KOPT-K1 (cell line): Measurements from ENCODE around the gene VAMP3.

Source experiments
- H3K27ac ChIP-seq: fragments of 200-600 bp; sonication (generic); 2 replicates; pipeline ENCODE4 v1.5.1; 2016; ENCODE audit warnings: antibody characterized with exemption, mild to moderate bottlenecking, low read depth, low read length; ENCODE audit not compliant: poor library complexity, severe bottlenecking
- H3K36me3 ChIP-seq: fragments of 200-600 bp; sonication (generic); 2 replicates; pipeline ENCODE4 v1.5.1; 2017; ENCODE audit warnings: antibody characterized with exemption, mild to moderate bottlenecking, low read length, moderate library complexity; ENCODE audit not compliant: insufficient read depth
- H3K9me3 ChIP-seq: fragments of 200-600 bp; sonication (generic); 2 replicates; pipeline ENCODE4 v1.5.1; 2017; ENCODE audit warnings: antibody characterized with exemption, low read length, mild to moderate bottlenecking; ENCODE audit not compliant: insufficient read depth, poor library complexity, severe bottlenecking

VAMP3 gene

DNA sequence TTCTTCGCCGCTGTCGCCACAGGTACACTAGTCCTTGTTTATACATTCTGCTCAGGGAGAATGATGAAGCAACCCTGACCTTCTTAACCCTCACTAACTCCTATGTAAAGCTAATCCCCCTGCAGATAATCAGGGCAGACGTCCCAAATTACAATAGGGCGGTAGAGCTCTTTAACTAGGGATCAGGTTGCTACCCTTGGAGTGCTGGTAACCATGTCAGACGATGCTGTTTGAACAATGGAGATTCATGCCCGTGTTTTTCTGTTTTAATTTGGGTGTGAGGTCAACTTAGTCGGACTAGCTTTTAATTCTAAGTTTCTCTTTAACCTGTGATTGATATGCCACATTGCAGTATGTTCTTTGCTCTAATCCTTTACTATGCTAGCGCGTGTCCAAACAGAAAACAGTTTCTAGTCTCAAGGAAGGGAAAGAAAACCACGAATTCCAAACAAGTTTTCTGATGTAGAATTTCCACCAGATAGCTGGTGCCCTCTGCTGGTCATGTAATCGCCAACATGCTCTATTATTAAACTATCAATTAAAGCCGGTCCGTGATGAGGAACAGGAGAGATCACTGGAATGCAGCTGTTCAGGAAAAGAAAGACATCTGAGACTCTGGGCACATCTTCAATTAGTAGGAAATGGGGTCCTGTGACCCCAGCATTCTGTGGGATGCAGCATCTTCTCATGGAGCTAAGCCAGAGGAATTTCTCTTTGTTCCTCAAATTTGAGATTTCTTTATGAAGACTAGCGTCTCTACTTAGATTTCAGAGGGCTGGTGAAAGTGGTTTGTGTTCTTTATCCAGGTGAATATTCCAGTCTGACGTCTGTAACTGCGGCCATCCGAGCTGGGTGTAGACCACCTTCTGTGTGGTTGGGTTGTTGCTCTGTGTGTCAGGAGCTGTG, 18.3 kb upstream of the VAMP3 start:
- H3K36me3 ChIP-seq = no peaks in the 10 kb centered on the region
- no peaks in the 10 kb centered on the region for H3K9me3 ChIP-seq
- no peak overlapping the region for H3K27ac ChIP-seq

DNA sequence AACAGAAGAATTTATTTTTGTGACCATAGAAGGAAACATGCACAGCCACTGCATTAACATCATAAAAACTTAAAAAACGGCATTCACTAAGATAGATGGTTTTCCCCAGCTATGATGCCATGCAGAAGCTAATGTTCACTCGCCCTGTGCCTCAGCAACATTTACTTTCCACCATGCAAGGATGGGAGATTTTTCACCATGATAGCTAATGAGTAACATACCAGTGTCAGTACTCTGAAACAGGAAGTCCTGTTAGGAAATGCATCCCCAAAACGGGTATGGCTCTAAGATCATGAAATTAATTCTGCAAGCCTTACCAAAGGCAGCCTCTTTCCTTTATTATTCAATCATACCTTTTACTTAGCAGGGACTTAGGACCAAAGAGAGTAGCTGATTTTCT, 17.5 kb upstream of the VAMP3 start:
- Histone ChIP-seq H3K27ac (no peak overlapping the region), H3K9me3 (no peaks in the 10 kb centered on the region), H3K36me3 (no peaks in the 10 kb centered on the region)

DNA sequence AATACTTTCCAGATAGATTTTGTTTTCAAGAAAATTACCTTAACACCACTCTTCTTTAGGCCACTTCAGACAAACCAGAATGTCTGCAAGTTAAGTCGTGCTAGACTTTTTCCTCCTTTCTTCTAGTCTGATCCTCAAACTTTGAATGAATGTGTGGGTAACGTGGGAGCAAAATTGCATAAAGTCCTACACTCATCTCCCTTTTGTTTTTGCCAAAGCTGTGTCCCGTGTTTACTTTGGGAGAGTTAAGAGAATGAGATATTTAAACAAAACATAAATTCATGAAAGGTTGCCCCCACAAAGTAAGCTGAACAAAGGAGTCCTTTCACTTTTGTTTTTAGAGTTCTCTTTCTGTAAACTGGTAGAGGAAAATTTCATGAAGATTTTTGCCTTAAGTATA, 16.9 kb upstream of the VAMP3 start:
- H3K9me3 ChIP-seq = no peaks in the 10 kb centered on the region
- H3K27ac ChIP-seq = no peak overlapping the region
- H3K36me3 ChIP-seq = no peaks in the 10 kb centered on the region

DNA sequence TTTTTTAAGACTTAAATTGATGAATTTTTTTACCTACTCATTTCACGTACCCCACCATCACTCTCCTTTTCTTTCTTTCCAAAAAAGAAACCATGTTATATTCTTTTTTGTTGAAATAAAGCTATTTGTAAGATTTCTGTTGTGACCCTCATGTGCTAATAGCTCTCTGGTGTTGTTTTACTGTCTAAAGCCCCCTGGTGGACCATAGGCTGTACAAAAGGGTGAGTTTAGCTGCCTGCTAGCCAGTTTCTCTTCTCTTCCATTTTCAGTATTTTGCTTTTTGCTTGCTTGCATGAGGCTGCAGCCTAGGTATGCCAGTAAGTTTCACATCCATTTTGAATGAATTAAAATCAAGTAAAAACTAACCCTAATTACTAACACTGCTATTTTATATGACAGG, 15.6 kb upstream of the VAMP3 start:
- Histone ChIP-seq H3K9me3 (no peaks in the 10 kb centered on the region), H3K27ac (no peak overlapping the region), H3K36me3 (no peaks in the 10 kb centered on the region)

DNA sequence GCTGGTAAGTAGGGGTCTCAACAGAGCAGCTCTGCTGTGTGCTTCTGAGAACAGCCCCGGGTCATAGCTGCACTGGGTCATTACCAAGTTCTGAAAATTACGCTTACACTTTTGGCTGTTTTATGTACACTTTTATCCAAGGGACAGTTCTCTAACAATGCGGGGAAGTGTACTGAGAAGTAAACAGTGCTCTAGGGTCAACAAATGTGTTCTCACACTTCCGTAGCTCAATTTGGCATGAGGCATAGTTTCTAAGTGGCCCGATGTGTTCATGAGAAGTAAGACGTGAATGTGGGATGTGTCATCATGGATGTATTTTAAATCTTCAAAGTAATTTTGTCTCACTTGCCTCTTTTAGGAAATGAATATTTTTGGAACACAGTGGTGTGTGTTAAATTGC, 10.9 kb upstream of the VAMP3 start:
- Histone ChIP-seq H3K9me3 (no peaks in the 10 kb centered on the region), H3K36me3 (no peaks in the 10 kb centered on the region), H3K27ac (no peak overlapping the region)

DNA sequence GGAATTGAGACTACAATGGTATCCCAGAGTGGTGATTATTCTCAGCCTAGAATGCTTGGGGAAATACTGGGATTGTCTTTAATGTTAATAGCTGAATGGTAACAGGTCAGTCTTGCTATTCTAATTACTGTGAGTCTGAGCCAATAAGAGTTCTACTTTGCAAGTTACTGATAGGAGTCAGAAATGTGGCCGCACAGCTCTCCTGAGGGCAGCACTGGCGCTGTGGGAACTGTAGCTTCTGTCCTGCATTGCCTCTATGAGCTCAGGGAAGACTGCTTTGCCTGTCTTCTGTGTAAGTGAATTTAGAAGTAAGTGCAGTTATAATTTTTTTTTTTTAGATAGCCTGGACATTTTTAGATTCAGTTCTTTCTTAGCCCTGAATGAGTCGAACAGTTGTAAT, 10.0 kb upstream of the VAMP3 start:
- H3K27ac ChIP-seq = no peak overlapping the region
- no peaks in the 10 kb centered on the region for H3K36me3 ChIP-seq
- no peaks in the 10 kb centered on the region for H3K9me3 ChIP-seq

DNA sequence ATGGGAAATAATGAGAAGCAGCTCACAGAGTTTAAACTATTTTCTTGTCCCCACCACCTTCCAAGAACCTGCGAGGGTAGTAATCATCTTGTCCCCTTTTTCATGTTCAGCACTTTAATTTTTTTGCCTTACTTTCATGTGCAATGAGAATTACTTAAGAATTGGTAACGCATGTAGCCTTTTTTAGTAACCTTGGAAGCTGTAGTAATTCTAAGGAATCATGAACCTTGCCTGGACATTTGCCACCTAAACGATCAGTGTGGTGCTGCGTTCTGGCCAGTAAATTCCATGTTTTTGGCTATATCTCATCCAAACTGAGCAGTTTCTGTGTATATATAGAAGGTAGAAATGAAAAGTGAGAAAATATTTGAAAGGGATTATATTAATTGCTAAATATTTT, 3.9 kb upstream of the VAMP3 start:
- Histone ChIP-seq H3K27ac (no peak overlapping the region), H3K9me3 (no peaks in the 10 kb centered on the region), H3K36me3 (no peaks in the 10 kb centered on the region)

DNA sequence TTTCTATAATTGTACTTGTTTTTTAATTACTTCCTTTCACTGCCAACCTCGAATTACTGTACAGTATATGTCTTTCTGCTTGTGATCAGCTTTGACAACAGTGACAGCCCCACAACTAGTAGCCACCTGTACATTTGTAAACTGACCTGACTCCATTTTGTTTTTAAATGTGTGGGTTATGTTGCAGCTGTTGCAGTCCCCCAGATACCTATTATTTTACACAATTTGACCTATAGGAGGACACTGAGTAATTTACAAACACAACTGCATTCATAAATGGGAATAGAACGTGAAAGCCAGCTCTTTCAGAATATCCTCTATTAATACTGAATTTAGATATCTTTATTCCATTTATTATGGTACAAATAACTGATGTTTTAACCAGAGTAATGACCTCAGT, 2.5 kb upstream of the VAMP3 start:
- H3K9me3 ChIP-seq = no peaks in the 10 kb centered on the region

DNA sequence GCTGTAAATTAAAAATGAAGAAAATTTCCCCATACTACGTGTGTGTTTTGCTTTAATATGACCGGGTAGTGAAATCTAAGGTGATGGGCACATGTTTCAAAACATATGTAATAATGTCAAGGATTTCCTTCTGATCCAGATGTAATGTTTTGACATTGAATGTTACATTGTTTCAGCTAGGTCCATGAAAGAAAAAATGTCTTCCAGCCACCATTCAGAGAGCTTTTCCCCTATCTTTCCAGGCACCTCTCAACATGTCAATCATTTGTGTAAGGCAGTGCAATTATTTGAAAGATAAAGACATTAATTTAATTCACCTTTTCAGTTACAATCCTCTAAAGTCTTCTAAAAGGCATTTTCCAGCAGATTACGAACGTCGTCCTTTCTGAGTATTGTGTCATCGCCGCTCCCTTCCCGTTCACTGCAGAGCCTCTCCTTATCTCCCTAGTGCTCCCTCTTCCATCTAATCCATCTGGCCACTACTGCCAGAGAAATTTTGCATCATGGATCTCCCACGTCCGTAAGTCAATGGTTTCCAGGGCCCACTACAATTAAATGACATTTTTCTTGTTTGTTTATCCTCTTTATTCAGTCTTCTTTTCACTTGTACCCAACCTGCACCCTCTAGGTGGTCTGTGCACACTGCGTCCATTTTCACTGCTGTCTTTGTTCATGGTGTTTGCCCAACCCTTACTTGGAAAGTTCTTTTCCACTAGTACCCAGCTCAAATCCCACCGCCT, 1.3 kb upstream of the VAMP3 start:
- peaks cover 18% of the 10 kb centered on the region for H3K36me3 ChIP-seq
- H3K9me3 ChIP-seq = no peaks in the 10 kb centered on the region
- no peak overlapping the region for H3K27ac ChIP-seq

More for the DNA sequence above, 2.5 kb upstream of the VAMP3 start:
- no peak overlapping the region for H3K27ac ChIP-seq
- H3K36me3 ChIP-seq = peaks cover 8% of the 10 kb centered on the region; the same call in 1 of the 2 replicates

DNA sequence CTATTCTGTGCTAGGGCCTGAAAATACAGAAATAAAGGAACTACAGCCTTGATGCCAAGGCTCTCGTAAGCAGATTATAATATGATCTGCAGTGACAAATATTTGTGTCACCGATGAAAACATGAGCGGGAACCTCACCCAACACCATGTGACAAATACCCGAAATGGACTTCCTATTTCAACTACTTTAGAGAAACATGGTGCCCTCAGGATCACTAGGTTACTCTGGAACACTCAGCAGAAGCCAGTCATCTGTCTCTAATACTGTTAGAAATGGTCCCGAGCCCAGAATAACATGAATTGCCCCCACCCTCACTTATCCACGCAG, 463 bp upstream of the VAMP3 start:
- Histone ChIP-seq H3K36me3 (peaks cover 19% of the 10 kb centered on the region), H3K27ac (no peak overlapping the region), H3K9me3 (no peaks in the 10 kb centered on the region)

DNA sequence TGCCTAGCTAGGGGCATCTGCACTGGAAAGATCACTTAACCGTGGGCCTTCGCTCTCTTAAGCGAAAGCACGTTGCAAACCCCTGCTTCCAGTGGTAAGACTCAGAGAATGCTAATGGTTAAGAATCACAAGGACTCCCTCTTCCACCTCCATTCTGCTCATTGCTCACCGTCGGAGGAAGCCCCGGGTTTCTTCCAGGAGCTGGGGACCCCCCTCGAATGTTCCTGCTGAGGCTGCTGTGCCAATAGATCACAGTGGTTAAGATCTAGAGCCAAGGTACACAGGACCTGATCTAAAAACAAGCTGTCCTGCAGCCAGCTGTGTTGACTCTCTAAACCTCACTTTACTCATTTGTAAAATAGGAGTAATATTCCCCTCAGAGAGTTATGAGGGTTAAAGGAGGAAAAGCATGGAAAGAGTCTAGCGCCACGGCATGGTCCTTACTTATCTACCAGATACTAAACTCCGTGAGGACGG, 765 bp downstream of the VAMP3 start:
- peaks cover 27% of the 10 kb centered on the region for H3K36me3 ChIP-seq
- no peaks in the 10 kb centered on the region for H3K9me3 ChIP-seq
- peak overlapping the region; percentile 59 for H3K27ac ChIP-seq

DNA sequence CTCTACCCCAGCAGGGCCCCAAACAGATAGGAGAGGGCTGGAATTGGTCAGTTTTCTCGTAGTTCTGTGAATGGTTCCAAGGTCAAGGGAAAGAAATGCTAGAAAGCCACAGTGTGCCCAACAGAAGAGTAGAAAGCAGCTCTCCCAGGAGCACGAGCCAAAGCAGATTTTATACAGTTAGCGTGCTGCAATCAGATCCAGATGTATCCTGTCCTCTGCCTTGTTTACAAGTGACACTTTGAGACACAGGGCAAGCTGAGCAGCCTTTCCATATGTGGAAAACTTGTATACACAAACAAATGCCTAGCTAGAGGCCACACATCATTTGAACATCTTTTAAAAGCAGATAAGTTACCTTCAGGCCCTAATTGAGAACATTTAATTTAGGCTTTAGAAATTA, 6.5 kb downstream of the VAMP3 start:
- Histone ChIP-seq H3K36me3 (peaks cover 71% of the 10 kb centered on the region), H3K27ac (no peak overlapping the region)

DNA sequence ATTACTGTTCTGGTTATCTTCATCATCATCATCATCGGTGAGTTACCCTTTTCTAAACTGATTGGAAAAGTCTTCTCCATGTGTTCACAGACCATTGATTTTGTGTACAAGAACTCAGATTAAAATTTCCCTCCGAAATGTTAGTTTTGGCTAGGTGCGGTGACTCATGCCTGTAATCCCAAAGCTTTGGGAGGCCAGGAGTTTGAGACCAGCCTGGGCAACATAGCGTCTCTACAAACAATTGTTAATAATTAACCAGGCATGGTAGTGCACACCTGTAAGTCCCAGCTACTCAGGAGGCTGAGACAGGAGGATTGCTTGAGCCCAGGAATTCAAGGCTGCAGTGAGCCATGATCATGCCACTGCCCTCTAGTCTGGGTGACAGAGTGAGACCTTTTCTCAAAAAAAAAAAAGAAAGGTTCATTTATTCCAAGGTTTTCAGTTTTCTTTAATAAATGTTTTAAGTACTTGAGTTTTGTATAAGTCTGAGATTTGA, 7.1 kb downstream of the VAMP3 start:
- Histone ChIP-seq H3K9me3 (no peaks in the 10 kb centered on the region), H3K27ac (no peak overlapping the region), H3K36me3 (peaks cover 67% of the 10 kb centered on the region)

More for the DNA sequence above, 6.5 kb downstream of the VAMP3 start:
- H3K9me3 ChIP-seq = no peaks in the 10 kb centered on the region

DNA sequence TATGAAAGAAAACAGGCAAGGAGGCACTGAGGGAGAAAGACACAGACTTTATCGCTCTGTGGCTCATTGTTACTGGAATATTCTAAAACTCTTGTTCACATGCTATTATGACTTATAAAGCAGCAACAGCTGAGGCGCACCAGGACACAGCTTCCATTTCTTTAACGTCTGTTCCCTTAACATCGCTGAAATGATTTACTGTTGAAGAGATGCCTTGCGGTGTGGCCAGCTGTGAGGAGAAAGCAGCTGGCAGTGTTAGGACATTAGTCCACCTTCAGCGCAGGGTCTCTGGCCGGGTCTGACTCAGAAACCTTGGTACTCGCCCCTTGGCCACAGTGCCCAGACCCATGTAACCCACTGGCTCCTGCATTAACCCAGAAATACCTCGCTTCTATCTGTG, 9.9 kb downstream of the VAMP3 start:
- Histone ChIP-seq H3K9me3 (no peaks in the 10 kb centered on the region), H3K27ac (no peak overlapping the region), H3K36me3 (peaks cover 52% of the 10 kb centered on the region)

DNA sequence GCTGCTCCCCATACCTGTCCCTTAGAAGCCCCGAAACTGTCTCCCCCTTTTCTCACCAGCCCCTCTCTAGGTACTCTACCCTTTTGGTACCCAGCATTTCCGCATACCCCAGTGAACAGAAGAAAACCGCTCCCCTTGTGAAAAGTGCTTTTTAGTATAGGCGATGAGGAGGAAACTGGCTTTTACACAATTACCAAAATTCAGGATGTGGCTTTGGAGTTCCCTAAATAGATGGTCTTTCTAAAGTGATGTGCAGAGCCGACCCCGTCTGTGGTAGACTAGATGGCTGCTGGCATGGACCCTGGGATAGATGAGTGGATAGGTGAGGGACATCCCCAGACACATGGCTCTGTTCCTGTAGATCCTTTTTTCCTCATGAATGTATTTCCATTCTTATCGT, 10.4 kb downstream of the VAMP3 start:
- Histone ChIP-seq H3K9me3 (no peaks in the 10 kb centered on the region), H3K36me3 (peaks cover 48% of the 10 kb centered on the region), H3K27ac (no peak overlapping the region)
